ENCODE data around the gene SYT13.
A peak's percentile ranks its signal among the peaks of the same experiment; 100 is the strongest.

The SYT13 gene

GRCh38 chr11:45313171-45313865, 27.2 kb upstream of the SYT13 start:
- DNase-seq (ENCODE audit: low read depth in 2 of 3, low spot score in 1 of 3) = no peak

- no peak for DNase-seq (ENCODE audit: low read depth in 2 of 3, low spot score in 1 of 3)
Observed at GRCh38 chr11:45305874-45306623, 19.9 kb upstream of the SYT13 start.

DNA sequence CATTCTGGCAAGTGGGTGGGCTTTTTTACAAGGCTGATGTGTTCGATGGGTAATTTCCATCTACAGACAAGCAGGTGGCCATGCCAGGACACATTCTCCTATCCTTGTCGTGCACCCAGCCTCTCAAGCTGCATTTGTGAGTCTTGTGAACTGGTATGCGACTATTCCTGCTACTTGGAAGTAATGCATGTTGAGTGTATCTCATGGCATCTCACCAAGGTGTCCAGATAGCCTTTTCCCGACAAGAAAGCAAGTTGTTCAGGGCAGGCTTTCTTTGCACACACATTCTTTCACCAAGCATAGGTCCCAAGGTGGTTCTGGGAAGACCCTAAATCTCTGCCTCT, 18.8 kb upstream of the SYT13 start:
- no peak for DNase-seq (ENCODE audit: low read depth in 2 of 3, low spot score in 1 of 3)

- no peak for DNase-seq (ENCODE audit: low read depth in 2 of 3, low spot score in 1 of 3)
Observed at GRCh38 chr11:45304111-45304991, 18.2 kb upstream of the SYT13 start.

DNA sequence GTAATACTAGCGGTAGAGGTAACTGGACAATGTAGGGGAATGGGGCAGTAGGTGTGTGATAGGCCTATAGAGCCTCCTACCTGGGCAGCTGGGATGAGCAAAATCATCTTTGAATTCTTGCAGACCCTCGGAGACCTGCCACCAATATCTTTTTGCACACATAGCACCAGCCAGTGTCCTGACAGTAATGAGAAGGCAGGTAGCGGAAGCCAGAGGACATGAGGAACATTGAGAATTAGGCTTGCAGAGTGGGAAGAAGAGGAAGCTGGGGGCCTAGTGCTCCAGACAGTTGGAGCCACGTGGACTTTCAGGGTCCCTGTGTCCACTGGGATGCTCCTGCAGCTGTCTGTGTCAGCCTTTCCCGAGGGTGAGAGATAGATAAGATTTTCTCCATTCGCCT, 17.2 kb upstream of the SYT13 start:
- DNase-seq (ENCODE audit: low read depth in 2 of 3, low spot score in 1 of 3) = no peak

DNA sequence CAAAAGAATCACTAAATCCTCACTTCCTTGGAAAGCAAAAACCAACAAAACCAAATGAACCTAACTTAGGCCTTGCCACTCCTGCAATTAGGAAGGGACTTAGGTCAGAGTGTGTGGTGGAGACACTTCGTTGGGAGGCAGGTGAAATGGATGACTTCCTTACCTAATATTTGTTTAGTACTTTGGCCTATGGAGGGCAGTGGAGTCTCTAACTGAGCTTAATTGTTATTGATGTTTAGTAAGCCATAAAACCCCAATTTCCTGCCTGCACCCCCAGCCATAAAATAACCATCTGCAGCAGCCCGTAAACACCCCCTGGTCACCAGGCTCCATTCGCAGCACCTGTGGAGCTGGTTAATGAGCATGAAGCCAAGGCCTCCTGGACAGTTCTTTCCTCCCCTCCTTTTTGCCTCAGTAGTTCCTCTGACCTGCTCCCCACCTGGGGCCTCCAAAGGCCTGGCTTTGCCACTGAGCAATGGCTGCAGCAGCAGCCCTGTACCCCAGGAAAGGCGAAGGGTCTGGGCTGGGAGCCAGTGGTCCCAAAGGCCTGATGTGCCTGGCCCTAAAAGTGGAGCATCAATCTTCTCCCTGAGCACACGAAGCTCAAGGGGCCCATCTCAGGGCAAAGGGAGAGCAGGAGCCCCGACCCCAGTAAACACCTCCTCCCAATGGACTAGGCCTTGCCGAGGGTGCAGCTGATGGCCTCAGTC, 15.6 kb upstream of the SYT13 start:
- DNase-seq (ENCODE audit: low read depth in 2 of 3, low spot score in 1 of 3) = no peak

DNA sequence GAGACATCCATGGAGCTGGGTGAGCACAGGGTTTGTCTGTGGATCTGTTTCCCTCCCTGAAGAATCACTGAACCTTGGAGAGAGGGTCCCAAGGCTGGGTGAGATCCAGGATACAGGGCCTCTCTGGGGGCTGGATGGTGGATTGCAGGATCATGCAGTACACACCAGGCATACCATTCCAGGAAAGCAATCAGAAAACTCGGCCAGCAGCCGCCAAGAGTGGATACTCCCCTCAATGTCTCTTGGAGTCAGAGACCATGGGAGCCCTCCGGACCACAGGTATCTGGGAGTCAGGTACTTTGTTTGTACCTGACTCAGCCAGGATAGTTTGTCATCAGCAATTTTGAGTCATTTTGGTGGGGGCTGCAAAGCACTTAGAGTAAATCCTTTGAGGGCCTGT, 14.6 kb upstream of the SYT13 start:
- DNase-seq (ENCODE audit: low read depth in 2 of 3, low spot score in 1 of 3) = no peak

DNA sequence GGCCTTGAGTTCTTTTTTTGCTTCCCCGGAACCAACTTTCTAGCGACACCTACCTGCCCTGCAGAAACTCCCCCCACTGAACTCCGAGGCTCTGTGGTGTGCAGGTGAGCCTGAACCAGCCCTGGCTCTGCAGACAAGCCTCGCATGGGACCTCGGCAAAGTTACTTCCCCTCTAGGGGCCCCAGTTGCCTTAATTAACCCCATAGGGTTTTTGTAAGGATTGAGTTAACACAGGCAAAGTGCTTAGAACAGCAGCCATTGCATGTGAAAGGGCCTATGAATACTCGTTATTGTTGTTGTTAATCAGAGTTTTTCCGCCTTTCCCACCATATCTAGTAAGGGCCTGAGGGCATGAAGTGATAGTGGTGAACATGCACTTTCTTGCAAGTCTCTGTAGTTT, 12.6 kb upstream of the SYT13 start:
- DNase-seq (ENCODE audit: low read depth in 2 of 3, low spot score in 1 of 3) = no peak

DNA sequence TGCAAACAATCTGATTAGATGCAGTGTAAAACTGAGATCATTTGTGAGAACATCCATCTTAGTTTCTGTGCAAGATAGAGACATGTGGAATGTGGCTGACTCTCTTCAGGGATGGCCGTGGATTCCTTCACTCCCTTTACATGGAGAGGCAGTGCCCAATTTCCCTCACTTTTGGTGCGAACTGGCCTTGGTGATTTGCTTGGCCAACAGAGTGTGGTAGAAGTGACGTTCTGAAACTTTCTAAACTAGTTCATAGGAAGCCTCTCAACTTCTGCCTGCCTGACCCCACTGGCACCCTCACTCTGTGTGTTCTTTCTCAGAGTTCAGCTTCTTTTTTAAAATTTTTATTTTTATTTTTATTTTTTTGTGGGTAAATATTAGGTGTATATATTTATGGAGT, 9.9 kb upstream of the SYT13 start:
- DNase-seq (ENCODE audit: low read depth in 2 of 3, low spot score in 1 of 3) = no peak

GRCh38 chr11:45294499-45294898, 8.4 kb upstream of the SYT13 start:
- no peak for DNase-seq (ENCODE audit: low read depth in 2 of 3, low spot score in 1 of 3)

- peak; percentile 43 to 48 (median 48) for DNase-seq (ENCODE audit: low read depth in 2 of 3, low spot score in 1 of 3)
Observed at GRCh38 chr11:45293566-45294192, 7.5 kb upstream of the SYT13 start.

- no peak for DNase-seq (ENCODE audit: low read depth in 2 of 3, low spot score in 1 of 3)
Observed at GRCh38 chr11:45290586-45290985, 4.4 kb upstream of the SYT13 start.

DNA sequence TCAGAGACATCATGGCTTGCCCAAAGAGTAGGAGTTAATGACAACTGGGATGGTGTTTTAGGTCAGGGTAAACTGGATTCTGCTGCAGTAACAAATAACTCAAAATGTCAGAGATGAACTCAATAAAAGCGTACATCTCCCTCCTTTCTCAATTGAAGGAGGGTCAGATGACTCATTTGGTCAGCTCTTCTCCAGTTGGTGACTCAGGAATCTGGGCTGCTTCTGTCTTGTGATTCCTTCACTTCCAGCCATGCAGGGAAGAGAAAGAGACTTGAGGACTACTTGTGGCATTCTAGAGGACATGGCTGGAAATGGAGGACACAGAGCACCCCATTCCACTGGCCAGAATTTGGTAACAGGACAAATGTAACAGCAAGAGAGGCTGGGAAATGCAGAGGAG, 3.2 kb upstream of the SYT13 start:
- no peak for DNase-seq (ENCODE audit: low read depth in 2 of 3, low spot score in 1 of 3)

- DNase-seq (ENCODE audit: low read depth in 2 of 3, low spot score in 1 of 3) = no peak
Observed at GRCh38 chr11:45288339-45288738, 2.2 kb upstream of the SYT13 start.

GRCh38 chr11:45287316-45287903, 1.3 kb upstream of the SYT13 start:
- no peak for DNase-seq (ENCODE audit: low read depth in 2 of 3, low spot score in 1 of 3)

GRCh38 chr11:45285250-45285828, 802 bp downstream of the SYT13 start:
- no peak for DNase-seq (ENCODE audit: low read depth in 2 of 3, low spot score in 1 of 3)

- DNase-seq (ENCODE audit: low read depth in 2 of 3, low spot score in 1 of 3) = no peak
Observed at GRCh38 chr11:45282081-45282480, 4.1 kb downstream of the SYT13 start.

DNA sequence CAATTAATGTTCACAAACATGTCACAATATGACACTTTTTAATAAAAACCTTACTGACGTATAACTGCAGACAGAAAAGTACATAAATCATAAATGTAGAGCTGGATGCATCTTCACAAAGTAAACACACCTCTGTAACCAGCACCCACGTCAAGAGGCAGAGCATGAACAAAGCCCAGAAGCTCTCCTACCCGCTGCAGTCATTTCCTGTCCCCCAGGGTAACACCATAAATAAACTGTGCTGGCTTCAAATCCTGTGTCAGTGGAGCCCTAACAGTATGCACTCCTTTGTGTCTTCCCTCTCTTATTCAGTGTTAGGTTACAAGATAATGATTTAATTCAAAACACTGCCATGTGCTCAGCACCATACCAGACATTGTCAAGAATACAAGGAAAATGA, 5.7 kb downstream of the SYT13 start:
- no peak for DNase-seq (ENCODE audit: low read depth in 2 of 3, low spot score in 1 of 3)

DNA sequence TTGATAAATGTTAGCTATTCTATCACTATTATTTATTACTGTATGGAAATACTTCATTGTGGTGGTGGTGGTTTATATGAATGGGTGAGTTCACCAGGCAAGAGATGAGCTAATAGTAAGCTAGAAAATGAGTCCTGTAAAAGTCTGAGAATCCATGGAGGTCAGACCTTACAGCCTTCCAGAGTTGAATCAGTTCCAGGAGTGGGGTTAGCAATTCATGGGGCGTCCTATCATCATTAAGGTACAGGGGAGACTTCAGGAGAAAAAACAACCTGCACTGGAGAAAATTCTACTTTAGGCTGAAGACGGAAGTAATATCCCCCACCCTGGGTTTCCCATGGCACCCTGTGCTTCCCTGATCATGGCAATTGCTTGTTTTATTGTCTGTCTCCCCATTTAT, 6.5 kb downstream of the SYT13 start:
- no peak for DNase-seq (ENCODE audit: low read depth in 2 of 3, low spot score in 1 of 3)

DNA sequence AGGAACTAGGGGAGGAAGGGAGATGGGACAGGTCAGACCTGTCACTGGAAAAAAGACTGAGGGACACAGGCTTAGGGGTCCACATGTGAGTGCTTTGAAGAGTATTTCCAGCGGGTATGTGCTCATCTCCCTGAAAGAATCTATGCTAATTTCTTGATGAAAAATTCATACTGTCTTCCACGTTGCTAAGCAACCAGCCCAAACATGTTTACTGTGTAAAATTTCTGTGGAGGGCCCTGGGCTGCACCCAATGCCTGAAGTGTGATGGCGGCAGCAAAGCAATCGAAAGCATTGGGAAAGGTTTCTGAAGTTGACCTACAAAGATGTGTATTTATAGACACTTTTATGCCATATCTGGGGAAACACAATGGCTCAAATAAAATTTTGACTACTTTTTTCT, 7.4 kb downstream of the SYT13 start:
- no peak for DNase-seq (ENCODE audit: low read depth in 2 of 3, low spot score in 1 of 3)

All from stimulated activated CD4-positive, alpha-beta T cell treated with anti-CD3 and anti-CD28 coated beads, Interleukin-12 subunit alpha, Interleukin-12 subunit beta, amount 100 ng/mL, for 48 hours (primary cell).